Spleen (tissue), 7 donors: ENCODE data around the gene BMP6.

Source experiments
- CTCF ChIP-seq, 11 experiments: fragments of 200-600 bp in 7 of 11; fragments of 450-650 bp in 4 of 11; sonication (generic) in 4 of 11; IDR thresholded peaks in 8 of 11; conservative IDR thresholded peaks in 3 of 11; 1 replicate in 7 of 11; 2 replicates in 4 of 11; pipeline versions ENCODE4 v1.4.0 to v1.8.0; 2016 to 2021; ENCODE audit warnings: antibody characterized with exemption in 11 of 11, inconsistent platforms in 4 of 11, mild to moderate bottlenecking in 1 of 11
- POLR2A ChIP-seq, 3 donors: fragments of 450-650 bp; IDR thresholded peaks; one replicate each; pipeline ENCODE4 v1.5.1; 2017; ENCODE audit warnings: antibody characterized with exemption in 3 of 3, mild to moderate bottlenecking in 1 of 3
- POLR2AphosphoS5 ChIP-seq, 3 donors: sonication (generic); formaldehyde crosslinking; IDR thresholded peaks; one replicate each; pipeline ENCODE4 v1.5.1; 2017; ENCODE audit warnings: antibody characterized with exemption in 3 of 3
- donor health status: DM: no; HTN: no; CAD: no; lungs with moderate emphysema.
- donor health status: DM: no; HTN: no; CAD: no.
- donor health status: DM: no; HTN: no; CAD: no.

GRCh38 chr6:7812623-7813022 is 86.7 kb downstream of the BMP6 start:
- TF ChIP-seq CTCF (IDR thresholded peaks at IDR 0.05 in 8 of 11, conservative IDR thresholded peaks at IDR 0.05 in 3 of 11) (no peak), POLR2A (IDR thresholded peaks at IDR 0.05) (no peak), POLR2AphosphoS5 (IDR thresholded peaks at IDR 0.05) (no peak)
